Neuronal stem cell (in vitro differentiated cells): ENCODE data around the gene STK39.

Source experiments
- DNase-seq: peaks from one replicate; pipeline ENCODE4 v3.0.0-alpha.2; 2013; ENCODE audit warnings: low spot score
- H2AFZ ChIP-seq: one replicate; pipeline ENCODE4 v1.6.1; 2013; ENCODE audit warnings: mild to moderate bottlenecking, low read length, inconsistent platforms
- H2AK5ac ChIP-seq: 2 replicates; pipeline ENCODE4 v1.6.1; 2013; ENCODE audit warnings: low read depth, mild to moderate bottlenecking, inconsistent platforms, low read length, moderate library complexity, mixed read lengths
- H2BK120ac ChIP-seq: 2 replicates; pipeline ENCODE4 v1.6.1; 2013; ENCODE audit warnings: low read depth, mild to moderate bottlenecking, inconsistent platforms, low read length, moderate library complexity, mixed read lengths
- H2BK12ac ChIP-seq: one replicate; pipeline ENCODE4 v1.6.1; 2013; ENCODE audit warnings: low read length, inconsistent platforms
- H2BK15ac ChIP-seq: 2 replicates; pipeline ENCODE4 v1.6.1; 2013; ENCODE audit warnings: mild to moderate bottlenecking, low read length, inconsistent platforms, mixed read lengths
- H2BK5ac ChIP-seq: one replicate; pipeline ENCODE4 v1.6.1; 2013; ENCODE audit warnings: inconsistent platforms, mild to moderate bottlenecking, low read length, moderate library complexity
- H3K14ac ChIP-seq: one replicate; pipeline ENCODE4 v1.6.1; 2013; ENCODE audit warnings: low read length, inconsistent platforms
- H3K18ac ChIP-seq: 2 replicates; pipeline ENCODE4 v1.6.1; 2013; ENCODE audit warnings: low read length, inconsistent platforms
- H3K23ac ChIP-seq: 2 replicates; pipeline ENCODE4 v1.6.1; 2013; ENCODE audit warnings: low read depth, mild to moderate bottlenecking, mixed read lengths, low read length, inconsistent platforms; ENCODE audit not compliant: poor library complexity
- H3K27ac ChIP-seq: replicated peaks from 3 replicates; pipeline ENCODE4 v1.5.1; 2013; ENCODE audit warnings: low read length, inconsistent platforms
- H3K27me3 ChIP-seq, 3 experiments: 2 replicates each; pipeline ENCODE4 v1.6.1; 2013; ENCODE audit warnings: low read length in 3 of 3, mild to moderate bottlenecking in 2 of 3, inconsistent platforms in 1 of 3, low read depth in 1 of 3, mixed read lengths in 1 of 3, moderate library complexity in 1 of 3; ENCODE audit not compliant: control insufficient read depth in 3 of 3, insufficient read depth in 3 of 3
- H3K36me3 ChIP-seq, 2 donors: replicated peaks in 1 of 2; 2 replicates each; pipeline ENCODE4 v1.6.1; 2013; ENCODE audit warnings: low read length in 2 of 2; ENCODE audit not compliant: control insufficient read depth in 2 of 2, insufficient read depth in 2 of 2
- H3K4ac ChIP-seq: 2 replicates; pipeline ENCODE4 v1.6.1; 2013; ENCODE audit warnings: inconsistent platforms, mild to moderate bottlenecking, low read length, moderate library complexity
- H3K4me1 ChIP-seq, 2 donors: 1 replicate in 1 of 2; 2 replicates in 1 of 2; pipeline ENCODE4 v1.6.1; 2013; ENCODE audit warnings: low read length in 2 of 2, low read depth in 1 of 2; ENCODE audit not compliant: control insufficient read depth in 2 of 2, insufficient read depth in 1 of 2
- H3K4me2 ChIP-seq: one replicate; pipeline ENCODE4 v1.6.1; 2013; ENCODE audit warnings: mild to moderate bottlenecking, low read length, inconsistent platforms; ENCODE audit not compliant: insufficient read depth, poor library complexity, severe bottlenecking
- H3K4me3 ChIP-seq, 2 donors: 2 replicates each; pipeline ENCODE4 v1.5.1; 2013; ENCODE audit warnings: low read length in 2 of 2, mild to moderate bottlenecking in 2 of 2, inconsistent platforms in 1 of 2, moderate library complexity in 1 of 2
- H3K79me1 ChIP-seq: one replicate; pipeline ENCODE4 v1.6.1; 2013; ENCODE audit warnings: low read depth, mild to moderate bottlenecking, inconsistent platforms, low read length, moderate library complexity
- H3K9ac ChIP-seq: one replicate; pipeline ENCODE4 v1.6.1; 2013; ENCODE audit warnings: mild to moderate bottlenecking, low read depth, low read length, inconsistent platforms; ENCODE audit not compliant: poor library complexity
- H3K9me3 ChIP-seq, 2 donors: replicated peaks in 1 of 2; 2 replicates each; pipeline versions ENCODE3 to v1.6.1; 2013; ENCODE audit warnings: low read length in 2 of 2, mild to moderate bottlenecking in 2 of 2, inconsistent platforms in 1 of 2, low read depth in 1 of 2, mixed read lengths in 1 of 2, moderate library complexity in 1 of 2; ENCODE audit not compliant: control insufficient read depth in 2 of 2, insufficient read depth in 1 of 2
- H4K8ac ChIP-seq: one replicate; pipeline ENCODE4 v1.6.1; 2013; ENCODE audit warnings: low read depth, mild to moderate bottlenecking, inconsistent platforms, low read length, moderate library complexity
- H4K91ac ChIP-seq: one replicate; pipeline ENCODE4 v1.6.1; 2013; ENCODE audit warnings: low read length, low read depth, mild to moderate bottlenecking, inconsistent platforms; ENCODE audit not compliant: poor library complexity
- WGBS, 2 donors: extraction: QIAGEN DNeasy Blood & Tissue Kit; methylation state at CpG; one replicate each; pipeline ENCODE4 v1.1.7; 2013; ENCODE audit warnings: missing lambda C conversion rate in 2 of 2, mixed read lengths in 1 of 2; ENCODE audit not compliant: insufficient read length in 2 of 2, insufficient replicate concordance in 1 of 2; ENCODE audit errors: extremely low coverage in 2 of 2; 5-methylcytosine and 5-hydroxymethylcytosine counted together

STK39 gene

GRCh38 chr2:168118733-168119514 lies 128.5 kb downstream of the STK39 start:
- no peak overlapping the region for H2AK5ac ChIP-seq
- H3K27ac ChIP-seq, result no peak overlapping the region
- peak; percentile 77 for DNase-seq

DNA sequence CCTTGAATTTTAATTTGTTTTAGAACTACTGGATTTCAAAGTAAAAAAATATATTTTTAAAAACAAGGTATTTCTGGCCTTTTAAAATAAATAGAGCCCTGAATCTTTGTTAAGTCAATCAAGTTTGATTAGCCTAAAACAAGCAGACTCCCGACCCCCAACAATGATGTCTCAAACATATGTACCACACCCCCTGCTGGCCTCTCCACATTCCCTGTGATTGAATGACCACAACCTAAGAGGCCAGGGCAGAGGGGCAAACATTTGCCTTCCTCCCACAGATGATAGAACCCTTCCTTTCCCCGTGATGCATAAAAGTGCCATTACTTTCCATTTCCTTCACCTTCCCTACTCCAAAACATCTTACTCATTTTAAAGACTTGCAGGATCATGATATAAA lies 130.9 kb downstream of the STK39 start:
- H2BK12ac ChIP-seq, result no peak overlapping the region
- DNase-seq, result no peak
- no peak overlapping the region for H3K4me2 ChIP-seq
- no peak overlapping the region for H3K4me3 ChIP-seq
- no CpG with 5 or more reads among the region's 2 CpGs for WGBS, 2 donors
- H4K91ac ChIP-seq, result no peak overlapping the region
- H3K79me1 ChIP-seq, result no peaks in the 10 kb centered on the region
- H2BK15ac ChIP-seq, result no peak overlapping the region
- H2AK5ac ChIP-seq, result no peak overlapping the region
- H4K8ac ChIP-seq, result no peak overlapping the region
- no peak overlapping the region for H3K9ac ChIP-seq
- H2BK120ac ChIP-seq, result no peak overlapping the region
- H3K14ac ChIP-seq, result no peak overlapping the region
- no peak overlapping the region for H3K23ac ChIP-seq
- H2BK5ac ChIP-seq, result no peak overlapping the region
- H3K4me1 ChIP-seq, result peaks cover 1 to 5% of the 10 kb centered on the region in 2 donors
- H3K18ac ChIP-seq, result no peak overlapping the region
- H3K27me3 ChIP-seq, result no peaks in the 10 kb centered on the region
- peaks cover 0 to 64% of the 10 kb centered on the region in 2 donors for H3K36me3 ChIP-seq
- no peak overlapping the region for H3K4ac ChIP-seq
- H3K9me3 ChIP-seq, result no peaks in the 10 kb centered on the region
- H3K27ac ChIP-seq, result no peak overlapping the region
- no peak overlapping the region for H2AFZ ChIP-seq

More at GRCh38 chr2:168118733-168119514, 128.5 kb downstream of the STK39 start:
- Histone ChIP-seq H2BK5ac (no peak overlapping the region), H2BK15ac (no peak overlapping the region), H2BK12ac (no peak overlapping the region), H3K4me2 (no peak overlapping the region), H3K4me3 (no peak overlapping the region), H3K4ac (no peak overlapping the region), H4K8ac (no peak overlapping the region), H3K18ac (no peak overlapping the region), H3K79me1 (no peaks in the 10 kb centered on the region), H4K91ac (no peak overlapping the region), H3K4me1 (peaks cover 1 to 7% of the 10 kb centered on the region in 2 donors), H3K9ac (no peak overlapping the region), H2AFZ (no peak overlapping the region), H2BK120ac (no peak overlapping the region), H3K14ac (no peak overlapping the region), H3K23ac (no peak overlapping the region), H3K9me3 (peaks cover 0 to 7% of the 10 kb centered on the region in 2 donors), H3K36me3 (peaks cover 2 to 71% of the 10 kb centered on the region in 2 donors), H3K27me3 (no peaks in the 10 kb centered on the region)
- no CpG with 5 or more reads among the region's 10 CpGs for WGBS, 2 donors

- no peaks in the 10 kb centered on the region for H3K9me3 ChIP-seq
- peaks cover 1 to 5% of the 10 kb centered on the region in 2 donors for H3K4me1 ChIP-seq
- no peak overlapping the region for H3K23ac ChIP-seq
- H4K91ac ChIP-seq, result no peak overlapping the region
- no peak overlapping the region for H4K8ac ChIP-seq
- H3K4me3 ChIP-seq, result no peak overlapping the region
- H3K14ac ChIP-seq, result no peak overlapping the region
- H3K27ac ChIP-seq, result no peak overlapping the region
- H2BK120ac ChIP-seq, result no peak overlapping the region
- no CpG with 5 or more reads among the region's 7 CpGs for WGBS, 2 donors
- no peak overlapping the region for H2BK5ac ChIP-seq
- no peak overlapping the region for H2BK12ac ChIP-seq
- no peaks in the 10 kb centered on the region for H3K79me1 ChIP-seq
- H2BK15ac ChIP-seq, result no peak overlapping the region
- DNase-seq, result no peak
- H3K4ac ChIP-seq, result no peak overlapping the region
- H3K27me3 ChIP-seq, result no peaks in the 10 kb centered on the region
- peaks cover 0 to 64% of the 10 kb centered on the region in 2 donors for H3K36me3 ChIP-seq
- H3K9ac ChIP-seq, result no peak overlapping the region
- H3K4me2 ChIP-seq, result no peak overlapping the region
- no peak overlapping the region for H2AK5ac ChIP-seq
- H2AFZ ChIP-seq, result no peak overlapping the region
- no peak overlapping the region for H3K18ac ChIP-seq
Observed at GRCh38 chr2:168114619-168115018, 132.8 kb downstream of the STK39 start.

DNA sequence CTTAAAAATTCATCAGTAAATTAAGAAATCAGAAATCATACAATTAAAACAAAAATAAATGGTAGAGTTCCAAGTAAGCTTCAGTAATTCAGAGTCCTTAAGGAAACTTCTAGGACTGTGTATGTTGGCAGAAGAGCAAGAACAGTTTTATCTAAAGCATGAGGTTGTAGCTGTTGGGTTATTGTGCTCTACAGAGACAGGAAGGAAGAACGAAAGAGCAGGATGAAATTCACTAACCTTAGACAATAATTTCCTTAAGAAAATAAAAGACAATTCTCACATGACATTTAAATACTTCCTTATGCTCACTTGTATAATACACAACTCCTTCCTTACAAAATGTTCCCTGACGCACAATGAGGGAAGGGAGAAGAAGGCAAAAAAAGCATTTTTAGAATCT lies 133.4 kb downstream of the STK39 start:
- H2AFZ ChIP-seq, result no peak overlapping the region
- no peak overlapping the region for H2BK120ac ChIP-seq
- H3K4me3 ChIP-seq, result no peak overlapping the region
- no peak overlapping the region for H2AK5ac ChIP-seq
- H4K91ac ChIP-seq, result no peak overlapping the region
- peaks cover 1 to 5% of the 10 kb centered on the region in 2 donors for H3K4me1 ChIP-seq
- DNase-seq, result no peak
- no peak overlapping the region for H3K4ac ChIP-seq
- H3K27ac ChIP-seq, result no peak overlapping the region
- no peak overlapping the region for H2BK5ac ChIP-seq
- H3K23ac ChIP-seq, result no peak overlapping the region
- no peak overlapping the region for H2BK12ac ChIP-seq
- WGBS, 2 donors, result no CpG with 5 or more reads among the region's 2 CpGs
- no peak overlapping the region for H4K8ac ChIP-seq
- H3K18ac ChIP-seq, result no peak overlapping the region
- no peak overlapping the region for H3K4me2 ChIP-seq
- no peaks in the 10 kb centered on the region for H3K9me3 ChIP-seq
- H3K27me3 ChIP-seq, result no peaks in the 10 kb centered on the region
- peaks cover 0 to 70% of the 10 kb centered on the region in 2 donors for H3K36me3 ChIP-seq
- no peaks in the 10 kb centered on the region for H3K79me1 ChIP-seq
- no peak overlapping the region for H3K14ac ChIP-seq
- H2BK15ac ChIP-seq, result no peak overlapping the region
- no peak overlapping the region for H3K9ac ChIP-seq
